ENCODE results near the gene KIAA1614. TPM values are rescaled to one million over a fixed set of nuclear protein-coding genes. Genes with fewer than 3 reads are reported as not detected.

Gene KIAA1614
- total RNA-seq, 1 donor from 2014 or later: 2.6 TPM

- Mint-ChIP-seq H3K36me3 (ENCODE audit: low read depth, unreplicated experiment) (peaks cover 23% of the 10 kb centered on the region), H3K9me3 (ENCODE audit: unreplicated experiment) (no peaks in the 10 kb centered on the region), H3K27me3 (ENCODE audit: unreplicated experiment) (peaks cover 19% of the 10 kb centered on the region), H3K27ac (ENCODE audit: unreplicated experiment) (peak overlapping the region; percentile 30), H3K4me3 (ENCODE audit: unreplicated experiment) (no peak overlapping the region), H3K4me1 (ENCODE audit: unreplicated experiment) (peaks cover 9% of the 10 kb centered on the region)
- no peak for TF ChIP-seq CTCF (IDR thresholded peaks at IDR 0.05; ENCODE audit: unreplicated experiment)
- DNase-seq (ENCODE audit: low spot score): no peak
These were observed 13.4 kb upstream of the KIAA1614 start for GRCh38 chr1:180899262-180899661.

- peaks cover 6% of the 10 kb centered on the region for H3K4me1 Mint-ChIP-seq (ENCODE audit: unreplicated experiment)
- DNase-seq (ENCODE audit: low spot score): no peak
- no peak overlapping the region for H3K27ac Mint-ChIP-seq (ENCODE audit: unreplicated experiment)
- no peak for TF ChIP-seq CTCF (IDR thresholded peaks at IDR 0.05; ENCODE audit: unreplicated experiment)
- no peak overlapping the region for H3K4me3 Mint-ChIP-seq (ENCODE audit: unreplicated experiment)
- H3K9me3 Mint-ChIP-seq (ENCODE audit: unreplicated experiment): no peaks in the 10 kb centered on the region
- H3K36me3 Mint-ChIP-seq (ENCODE audit: low read depth, unreplicated experiment): peaks cover 4% of the 10 kb centered on the region
- peaks cover 17% of the 10 kb centered on the region for H3K27me3 Mint-ChIP-seq (ENCODE audit: unreplicated experiment)
These were observed 11.4 kb upstream of the KIAA1614 start for GRCh38 chr1:180901076-180901990.

- Mint-ChIP-seq H3K4me3 (ENCODE audit: unreplicated experiment) (no peak overlapping the region), H3K9me3 (ENCODE audit: unreplicated experiment) (no peaks in the 10 kb centered on the region), H3K36me3 (ENCODE audit: low read depth, unreplicated experiment) (peaks cover 4% of the 10 kb centered on the region), H3K27ac (ENCODE audit: unreplicated experiment) (no peak overlapping the region), H3K4me1 (ENCODE audit: unreplicated experiment) (peaks cover 6% of the 10 kb centered on the region), H3K27me3 (ENCODE audit: unreplicated experiment) (peaks cover 17% of the 10 kb centered on the region)
- no peak for DNase-seq (ENCODE audit: low spot score)
- TF ChIP-seq CTCF (IDR thresholded peaks at IDR 0.05; ENCODE audit: unreplicated experiment): no peak
These were observed 10.2 kb upstream of the KIAA1614 start for GRCh38 chr1:180902541-180902940.

GRCh38 chr1:180905927-180906326 lies 6.8 kb upstream of the KIAA1614 start:
- Mint-ChIP-seq H3K9me3 (ENCODE audit: unreplicated experiment) (no peaks in the 10 kb centered on the region), H3K27ac (ENCODE audit: unreplicated experiment) (no peak overlapping the region), H3K36me3 (ENCODE audit: low read depth, unreplicated experiment) (no peaks in the 10 kb centered on the region), H3K4me3 (ENCODE audit: unreplicated experiment) (no peak overlapping the region), H3K27me3 (ENCODE audit: unreplicated experiment) (peaks cover 8% of the 10 kb centered on the region), H3K4me1 (ENCODE audit: unreplicated experiment) (peaks cover 7% of the 10 kb centered on the region)
- DNase-seq (ENCODE audit: low spot score): no peak
- no peak for TF ChIP-seq CTCF (IDR thresholded peaks at IDR 0.05; ENCODE audit: unreplicated experiment)

GRCh38 chr1:180906511-180906910 lies 6.2 kb upstream of the KIAA1614 start:
- Mint-ChIP-seq H3K36me3 (ENCODE audit: low read depth, unreplicated experiment) (no peaks in the 10 kb centered on the region), H3K9me3 (ENCODE audit: unreplicated experiment) (no peaks in the 10 kb centered on the region), H3K27me3 (ENCODE audit: unreplicated experiment) (peaks cover 7% of the 10 kb centered on the region), H3K27ac (ENCODE audit: unreplicated experiment) (no peak overlapping the region), H3K4me3 (ENCODE audit: unreplicated experiment) (no peak overlapping the region), H3K4me1 (ENCODE audit: unreplicated experiment) (peaks cover 8% of the 10 kb centered on the region)
- TF ChIP-seq CTCF (IDR thresholded peaks at IDR 0.05; ENCODE audit: unreplicated experiment): no peak
- DNase-seq (ENCODE audit: low spot score): no peak
